MCF 10A (cell line): Measurements from ENCODE around the gene CGRRF1. TPM values are rescaled to one million over a fixed set of nuclear protein-coding genes. Genes with fewer than 3 reads are reported as not detected.

Experiments
- BruUV-seq: library from RNA; stranded (reverse); fragments of 400-500 nt; replicated peaks from 2 replicates; lab custom pipeline; 2021; lab: Mats Ljungman, UMichigan
- CTCF ChIA-PET: fragments of 300-600 bp; sonication (Branson Sonifier 250); formaldehyde crosslinking; extraction: SDS; loops from one replicate; lab custom pipeline; 2021; ENCODE audit warnings: antibody characterized with exemption, inconsistent platforms; lab: Yijun Ruan, JAX
- POLR2A ChIA-PET: fragments of 300-600, 350-650 bp; sonication (Branson Sonifier 250); formaldehyde crosslinking; extraction: SDS; loops from one replicate; lab custom pipeline; 2020; ENCODE audit warnings: antibody characterized with exemption, inconsistent platforms; lab: Yijun Ruan, JAX
- DNase-seq: peaks from one replicate; pipeline ENCODE4 v3.0.0-alpha.2; 2018; ENCODE audit not compliant: unreplicated experiment
- H3K27ac Mint-ChIP-seq: one replicate; pipeline ENCODE4 v1.8.0; 2022; ENCODE audit warnings: mild to moderate bottlenecking, low read depth, mixed read lengths; ENCODE audit not compliant: unreplicated experiment
- H3K27me3 Mint-ChIP-seq: one replicate; pipeline ENCODE4 v1.8.0; 2022; ENCODE audit warnings: mixed read lengths; ENCODE audit not compliant: insufficient read depth, unreplicated experiment
- H3K36me3 Mint-ChIP-seq: one replicate; pipeline ENCODE4 v1.8.0; 2022; ENCODE audit warnings: mild to moderate bottlenecking, moderate library complexity, mixed read lengths; ENCODE audit not compliant: insufficient read depth, unreplicated experiment
- H3K4me1 Mint-ChIP-seq: one replicate; pipeline ENCODE4 v1.8.0; 2022; ENCODE audit warnings: mixed read lengths; ENCODE audit not compliant: insufficient read depth, unreplicated experiment
- H3K4me3 Mint-ChIP-seq: one replicate; pipeline ENCODE4 v1.8.0; 2022; ENCODE audit warnings: mild to moderate bottlenecking, moderate library complexity, mixed read lengths; ENCODE audit not compliant: unreplicated experiment
- H3K9me3 Mint-ChIP-seq: one replicate; pipeline ENCODE4 v1.8.0; 2022; ENCODE audit warnings: mixed read lengths; ENCODE audit not compliant: unreplicated experiment
- CTCF ChIP-seq: fragments of 200-600 bp; IDR thresholded peaks from one replicate; pipeline ENCODE4 v1.8.0; 2022; ENCODE audit warnings: antibody characterized with exemption, mild to moderate bottlenecking; ENCODE audit not compliant: unreplicated experiment
- intact Hi-C: fragments of 100-400 bp; cut with micrococcal nuclease; formaldehyde crosslinking; loops from 2 replicates; pipeline ENCODE4 v1.14.1; 2022
- total RNA-seq: library from RNA; stranded (reverse); gene quantifications from 2 replicates; pipeline ENCODE4 v1.2.3, GENCODE V29; 2022

The CGRRF1 gene
- total RNA-seq, 1 experiment from 2014 or later: 17.5 TPM

GRCh38 chr14:54547583-54547982, 37.9 kb downstream of the CGRRF1 start:
- H3K27ac Mint-ChIP-seq: no peak overlapping the region
- no peaks in the 10 kb centered on the region for H3K4me1 Mint-ChIP-seq
- H3K36me3 Mint-ChIP-seq: no peaks in the 10 kb centered on the region
- ChIA-PET CTCF (interaction anchor here (0.7 kb wide), 1 partner anchor 44 kb away, joined by 3 read pairs; no protein-coding TSS in a partner anchor), POLR2A (interaction anchor here (1.1 kb wide), 1 partner anchor 27 kb away, joined by 3 read pairs; no protein-coding TSS in a partner anchor)
- intact Hi-C loops: no loop called here
- no peak overlapping the region for H3K4me3 Mint-ChIP-seq
- no peak for TF ChIP-seq CTCF
- DNase-seq: no peak
- no peaks in the 10 kb centered on the region for H3K27me3 Mint-ChIP-seq
- BruUV-seq: no TSS peak
- no peaks in the 10 kb centered on the region for H3K9me3 Mint-ChIP-seq

- POLR2A ChIA-PET: interaction anchor here (1.1 kb wide), 1 partner anchor 28 kb away, joined by 3 read pairs; no protein-coding TSS in a partner anchor
- no TSS peak for BruUV-seq
- H3K27ac Mint-ChIP-seq: no peak overlapping the region
- no peaks in the 10 kb centered on the region for H3K36me3 Mint-ChIP-seq
- no peak overlapping the region for H3K4me3 Mint-ChIP-seq
- H3K9me3 Mint-ChIP-seq: no peaks in the 10 kb centered on the region
- no peaks in the 10 kb centered on the region for H3K4me1 Mint-ChIP-seq
- DNase-seq: no peak
- intact Hi-C loops: no loop called here
- TF ChIP-seq CTCF: no peak
- no peaks in the 10 kb centered on the region for H3K27me3 Mint-ChIP-seq
- CTCF ChIA-PET: no interaction called here
Measured at GRCh38 chr14:54548491-54548890, 38.8 kb downstream of the CGRRF1 start.

- H3K4me3 Mint-ChIP-seq: no peak overlapping the region
- no peaks in the 10 kb centered on the region for H3K4me1 Mint-ChIP-seq
- BruUV-seq: no TSS peak
- H3K36me3 Mint-ChIP-seq: no peaks in the 10 kb centered on the region
- intact Hi-C loops: no loop called here
- CTCF ChIA-PET: interaction anchor here (0.7 to 1.7 kb wide), 3 partner anchors 14 to 223 kb away, joined by 3 to 9 read pairs (median 5); no protein-coding TSS in a partner anchor
- POLR2A ChIA-PET: no interaction called here
- TF ChIP-seq CTCF: no peak
- no peaks in the 10 kb centered on the region for H3K9me3 Mint-ChIP-seq
- H3K27ac Mint-ChIP-seq: no peak overlapping the region
- no peaks in the 10 kb centered on the region for H3K27me3 Mint-ChIP-seq
- DNase-seq: peak; percentile 25
Measured at GRCh38 chr14:54549862-54550261, 40.2 kb downstream of the CGRRF1 start.

GRCh38 chr14:54550514-54550913, 40.8 kb downstream of the CGRRF1 start:
- Mint-ChIP-seq H3K4me1 (no peaks in the 10 kb centered on the region), H3K27ac (no peak overlapping the region), H3K4me3 (no peak overlapping the region), H3K36me3 (no peaks in the 10 kb centered on the region), H3K9me3 (no peaks in the 10 kb centered on the region), H3K27me3 (no peaks in the 10 kb centered on the region)
- intact Hi-C loops: no loop called here
- no peak for DNase-seq
- no TSS peak for BruUV-seq
- POLR2A ChIA-PET: no interaction called here
- no peak for TF ChIP-seq CTCF
- CTCF ChIA-PET: interaction anchor here (0.7 to 1.7 kb wide), 4 partner anchors 13 to 257 kb away, joined by 3 to 9 read pairs (median 4); no protein-coding TSS in a partner anchor
